ENCODE data around the gene SBF2.

Gene SBF2

GRCh38 chr11:9755561-9756185 lies 538.3 kb downstream of the SBF2 start:
- Histone ChIP-seq H3K36me3 (replicated peaks; ENCODE audit: insufficient read depth, low read length) (no peaks in the 10 kb centered on the region), H3K4me2 (ENCODE audit: low read depth, low read length) (no peak overlapping the region), H3K79me2 (ENCODE audit: low read length) (peaks cover 8% of the 10 kb centered on the region; the same call in 1 of the 2 replicates), H2AFZ (ENCODE audit: low read length) (no peak overlapping the region), H3K9ac (ENCODE audit: low read length) (no peak overlapping the region), H3K9me3 (replicated peaks; ENCODE audit: insufficient read depth, low read length) (no peaks in the 10 kb centered on the region), H3K27me3 (replicated peaks; ENCODE audit: insufficient read depth, low read length) (no peaks in the 10 kb centered on the region), H4K20me1 (ENCODE audit: insufficient read depth, low read length) (no peaks in the 10 kb centered on the region), H3K4me1 (ENCODE audit: low read length) (peaks cover 17% of the 10 kb centered on the region), H3K4me3 (ENCODE audit: low read length) (no peak overlapping the region), H3K27ac (ENCODE audit: low read length) (no peak overlapping the region), H3K9me2 (replicated peaks; ENCODE audit: insufficient read depth, low read length) (no peaks in the 10 kb centered on the region), H3F3A (ENCODE audit: insufficient read depth, low read length) (peaks cover 7% of the 10 kb centered on the region; the same call in 1 of the 2 replicates)
- DNase-seq = no peak
- no peak for TF ChIP-seq CTCF (IDR thresholded peaks at IDR 0.05; ENCODE audit: low read length)
- no peak for TF ChIP-seq EZH2 (optimal IDR thresholded peaks at IDR 0.05; ENCODE audit: low read depth, low read length)
- no peak for TF ChIP-seq EZH2phosphoT487 (IDR thresholded peaks at IDR 0.05; ENCODE audit: low read length)

GRCh38 chr11:9754010-9754471 lies 540.0 kb downstream of the SBF2 start:
- Histone ChIP-seq H3K9ac (ENCODE audit: low read length) (no peak overlapping the region), H3K36me3 (replicated peaks; ENCODE audit: insufficient read depth, low read length) (no peaks in the 10 kb centered on the region), H3K4me1 (ENCODE audit: low read length) (peaks cover 11% of the 10 kb centered on the region), H3K9me2 (replicated peaks; ENCODE audit: insufficient read depth, low read length) (no peaks in the 10 kb centered on the region), H3K79me2 (ENCODE audit: low read length) (peaks cover 3% of the 10 kb centered on the region; the same call in 1 of the 2 replicates), H3K27me3 (replicated peaks; ENCODE audit: insufficient read depth, low read length) (no peaks in the 10 kb centered on the region), H3K4me2 (ENCODE audit: low read depth, low read length) (no peak overlapping the region), H3K4me3 (ENCODE audit: low read length) (no peak overlapping the region), H4K20me1 (ENCODE audit: insufficient read depth, low read length) (no peaks in the 10 kb centered on the region), H3K9me3 (replicated peaks; ENCODE audit: insufficient read depth, low read length) (no peaks in the 10 kb centered on the region), H3K27ac (ENCODE audit: low read length) (no peak overlapping the region), H2AFZ (ENCODE audit: low read length) (no peak overlapping the region), H3F3A (ENCODE audit: insufficient read depth, low read length) (peaks cover 6% of the 10 kb centered on the region; the same call in 1 of the 2 replicates)
- no peak for DNase-seq
- TF ChIP-seq EZH2 (optimal IDR thresholded peaks at IDR 0.05; ENCODE audit: low read depth, low read length) (no peak), CTCF (IDR thresholded peaks at IDR 0.05; ENCODE audit: low read length) (no peak), EZH2phosphoT487 (IDR thresholded peaks at IDR 0.05; ENCODE audit: low read length) (no peak)

- no peaks in the 10 kb centered on the region for H3K36me3 ChIP-seq (replicated peaks; ENCODE audit: insufficient read depth, low read length)
- H3K9ac ChIP-seq (ENCODE audit: low read length) = no peak overlapping the region
- no peak overlapping the region for H3K4me3 ChIP-seq (ENCODE audit: low read length)
- H3K27me3 ChIP-seq (replicated peaks; ENCODE audit: insufficient read depth, low read length) = no peaks in the 10 kb centered on the region
- DNase-seq = no peak
- no peak overlapping the region for H3K27ac ChIP-seq (ENCODE audit: low read length)
- H3K79me2 ChIP-seq (ENCODE audit: low read length) = no peaks in the 10 kb centered on the region
- no peaks in the 10 kb centered on the region for H3K9me2 ChIP-seq (replicated peaks; ENCODE audit: insufficient read depth, low read length)
- no peak overlapping the region for H2AFZ ChIP-seq (ENCODE audit: low read length)
- no peaks in the 10 kb centered on the region for H3K9me3 ChIP-seq (replicated peaks; ENCODE audit: insufficient read depth, low read length)
- H3F3A ChIP-seq (ENCODE audit: insufficient read depth, low read length) = peaks cover 4% of the 10 kb centered on the region; the same call in 1 of the 2 replicates
- no peak overlapping the region for H3K4me2 ChIP-seq (ENCODE audit: low read depth, low read length)
- peaks cover 17% of the 10 kb centered on the region; the same call in 1 of the 2 replicates for H3K4me1 ChIP-seq (ENCODE audit: low read length)
- no peaks in the 10 kb centered on the region for H4K20me1 ChIP-seq (ENCODE audit: insufficient read depth, low read length)
- TF ChIP-seq EZH2phosphoT487 (IDR thresholded peaks at IDR 0.05; ENCODE audit: low read length) (no peak), EZH2 (optimal IDR thresholded peaks at IDR 0.05; ENCODE audit: low read depth, low read length) (no peak), CTCF (IDR thresholded peaks at IDR 0.05; ENCODE audit: low read length) (no peak)
Measured at GRCh38 chr11:9753021-9753420, 541.0 kb downstream of the SBF2 start.
